ENCODE results near the gene CENPO. TPM values are rescaled to one million over a fixed set of nuclear protein-coding genes. Genes with fewer than 3 reads are reported as not detected.

Gene CENPO
- total RNA-seq, 1 experiment from 2014 or later, result 54.8 TPM

DNA sequence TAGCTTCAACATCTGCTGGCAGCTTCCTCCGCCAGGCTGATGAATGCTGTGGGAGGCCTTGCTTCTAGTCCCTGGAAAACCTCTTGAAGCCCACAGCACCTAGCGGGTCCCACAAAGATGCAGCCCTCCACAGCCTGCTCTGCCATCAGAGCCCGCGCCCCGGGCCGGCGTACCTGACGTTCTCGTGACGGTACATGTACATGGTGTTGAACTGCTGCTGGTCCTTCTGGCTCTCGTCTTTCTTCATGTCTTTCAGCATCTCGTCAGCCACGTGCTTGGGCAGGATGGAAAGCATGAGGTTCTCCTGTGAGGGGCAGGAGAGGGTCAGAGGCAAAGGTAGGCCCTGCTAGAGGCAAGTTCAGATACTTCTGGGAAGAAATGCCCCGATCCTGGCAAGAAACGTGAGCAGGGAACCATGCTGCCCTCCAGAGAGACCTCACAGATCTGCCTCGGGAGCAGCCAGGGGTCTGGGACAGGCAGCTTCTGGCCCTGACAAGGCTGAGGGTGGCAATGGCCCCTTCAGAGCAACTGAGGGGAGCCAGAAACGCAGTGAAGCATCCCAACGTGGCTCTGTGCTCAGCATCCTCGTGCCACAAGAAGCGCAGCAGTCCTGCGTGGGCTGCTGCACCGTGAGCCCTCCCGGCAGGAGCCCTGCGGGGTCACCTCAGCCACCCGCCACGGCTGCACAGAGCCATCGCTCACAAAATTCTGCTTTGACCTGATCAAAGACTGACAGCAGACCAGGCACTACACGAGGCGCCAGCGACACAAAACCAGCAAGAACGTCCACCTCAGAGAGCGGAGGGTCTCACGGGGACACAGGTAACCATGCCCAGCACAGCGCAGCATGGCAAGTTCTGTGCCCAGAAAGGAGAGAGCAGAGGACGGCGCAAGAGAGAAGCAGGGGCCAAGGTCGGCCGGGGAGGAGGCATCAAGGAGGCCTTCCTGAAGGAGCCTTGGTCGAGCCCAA is 49.1 kb downstream of the CENPO start:
- peaks cover 10% of the 10 kb centered on the region; the same call in 1 of the 2 replicates for H3K9me3 ChIP-seq
- H3K27me3 ChIP-seq (replicated peaks; ENCODE audit: control insufficient read depth, insufficient read depth, low read length), result no peaks in the 10 kb centered on the region
- POLR2A ChIA-PET, result no interaction called here
- Mint-ChIP-seq H3K36me3 (ENCODE audit: insufficient read depth, unreplicated experiment) (peaks cover 15% of the 10 kb centered on the region), H3K27me3 (ENCODE audit: insufficient read depth, unreplicated experiment) (no peaks in the 10 kb centered on the region), H3K4me1 (ENCODE audit: low read depth, unreplicated experiment) (no peaks in the 10 kb centered on the region), H3K27ac (ENCODE audit: unreplicated experiment) (no peak overlapping the region), H3K4me3 (ENCODE audit: unreplicated experiment) (no peak overlapping the region), H3K9me3 (ENCODE audit: unreplicated experiment) (peaks cover 9% of the 10 kb centered on the region)
- CTCF ChIA-PET, result no interaction called here
- H3K36me3 ChIP-seq (ENCODE audit: control insufficient read depth, insufficient read depth, low read length), result no peaks in the 10 kb centered on the region
- no peak for DNase-seq
- no peak overlapping the region for H3K4me3 ChIP-seq (ENCODE audit: low read depth, low read length)
- TF ChIP-seq, protein P1, sequence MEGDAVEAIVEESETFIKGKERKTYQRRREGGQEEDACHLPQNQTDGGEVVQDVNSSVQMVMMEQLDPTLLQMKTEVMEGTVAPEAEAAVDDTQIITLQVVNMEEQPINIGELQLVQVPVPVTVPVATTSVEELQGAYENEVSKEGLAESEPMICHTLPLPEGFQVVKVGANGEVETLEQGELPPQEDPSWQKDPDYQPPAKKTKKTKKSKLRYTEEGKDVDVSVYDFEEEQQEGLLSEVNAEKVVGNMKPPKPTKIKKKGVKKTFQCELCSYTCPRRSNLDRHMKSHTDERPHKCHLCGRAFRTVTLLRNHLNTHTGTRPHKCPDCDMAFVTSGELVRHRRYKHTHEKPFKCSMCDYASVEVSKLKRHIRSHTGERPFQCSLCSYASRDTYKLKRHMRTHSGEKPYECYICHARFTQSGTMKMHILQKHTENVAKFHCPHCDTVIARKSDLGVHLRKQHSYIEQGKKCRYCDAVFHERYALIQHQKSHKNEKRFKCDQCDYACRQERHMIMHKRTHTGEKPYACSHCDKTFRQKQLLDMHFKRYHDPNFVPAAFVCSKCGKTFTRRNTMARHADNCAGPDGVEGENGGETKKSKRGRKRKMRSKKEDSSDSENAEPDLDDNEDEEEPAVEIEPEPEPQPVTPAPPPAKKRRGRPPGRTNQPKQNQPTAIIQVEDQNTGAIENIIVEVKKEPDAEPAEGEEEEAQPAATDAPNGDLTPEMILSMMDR (IDR thresholded peaks at IDR 0.05; ENCODE audit: insufficient read depth in 1 of 2, low read depth in 1 of 2, low read length in 1 of 2, severe bottlenecking in 1 of 2, unreplicated experiment in 1 of 2), result no peak
- H3K4me1 ChIP-seq, result no peaks in the 10 kb centered on the region
- intact Hi-C loops (cut with micrococcal nuclease; ENCODE audit: unreplicated experiment), result no loop called here
- no TSS peak for BruUV-seq (replicated peaks)

GRCh38 chr2:24843330-24843860 is 50.2 kb downstream of the CENPO start:
- no peak overlapping the region for H3K4me3 Mint-ChIP-seq (ENCODE audit: unreplicated experiment)
- CTCF ChIA-PET, result no interaction called here

GRCh38 chr2:24844023-24844685 is 50.9 kb downstream of the CENPO start:
- TF ChIP-seq, protein P1 (IDR thresholded peaks at IDR 0.05; ENCODE audit: insufficient read depth in 1 of 2, low read depth in 1 of 2, low read length in 1 of 2, severe bottlenecking in 1 of 2, unreplicated experiment in 1 of 2), result no peak
- Mint-ChIP-seq H3K4me3 (ENCODE audit: unreplicated experiment) (no peak overlapping the region), H3K27me3 (ENCODE audit: insufficient read depth, unreplicated experiment) (no peaks in the 10 kb centered on the region), H3K36me3 (ENCODE audit: insufficient read depth, unreplicated experiment) (peaks cover 15% of the 10 kb centered on the region), H3K27ac (ENCODE audit: unreplicated experiment) (no peak overlapping the region), H3K9me3 (ENCODE audit: unreplicated experiment) (peaks cover 12% of the 10 kb centered on the region), H3K4me1 (ENCODE audit: low read depth, unreplicated experiment) (no peaks in the 10 kb centered on the region)
- Histone ChIP-seq H3K4me3 (ENCODE audit: low read depth, low read length) (no peak overlapping the region), H3K36me3 (ENCODE audit: control insufficient read depth, insufficient read depth, low read length) (no peaks in the 10 kb centered on the region), H3K4me1 (no peaks in the 10 kb centered on the region), H3K9me3 (peaks cover 27% of the 10 kb centered on the region), H3K27me3 (replicated peaks; ENCODE audit: control insufficient read depth, insufficient read depth, low read length) (no peaks in the 10 kb centered on the region)
- BruUV-seq (replicated peaks), result no TSS peak
- DNase-seq, result no peak
- ChIA-PET POLR2A (no interaction called here), CTCF (no interaction called here)
- intact Hi-C loops (cut with micrococcal nuclease; ENCODE audit: unreplicated experiment), result no loop called here

More at GRCh38 chr2:24843330-24843860, 50.2 kb downstream of the CENPO start:
- Mint-ChIP-seq H3K27ac (ENCODE audit: unreplicated experiment) (no peak overlapping the region), H3K36me3 (ENCODE audit: insufficient read depth, unreplicated experiment) (peaks cover 15% of the 10 kb centered on the region), H3K4me1 (ENCODE audit: low read depth, unreplicated experiment) (no peaks in the 10 kb centered on the region), H3K9me3 (ENCODE audit: unreplicated experiment) (peaks cover 12% of the 10 kb centered on the region), H3K27me3 (ENCODE audit: insufficient read depth, unreplicated experiment) (no peaks in the 10 kb centered on the region)
- intact Hi-C loops (cut with micrococcal nuclease; ENCODE audit: unreplicated experiment), result no loop called here
- POLR2A ChIA-PET, result no interaction called here
- DNase-seq, result no peak
- Histone ChIP-seq H3K4me3 (ENCODE audit: low read depth, low read length) (no peak overlapping the region), H3K27me3 (replicated peaks; ENCODE audit: control insufficient read depth, insufficient read depth, low read length) (no peaks in the 10 kb centered on the region), H3K36me3 (ENCODE audit: control insufficient read depth, insufficient read depth, low read length) (no peaks in the 10 kb centered on the region), H3K9me3 (peaks cover 19% of the 10 kb centered on the region), H3K4me1 (no peaks in the 10 kb centered on the region)
- TF ChIP-seq, protein P1 (IDR thresholded peaks at IDR 0.05; ENCODE audit: insufficient read depth in 1 of 2, low read depth in 1 of 2, low read length in 1 of 2, severe bottlenecking in 1 of 2, unreplicated experiment in 1 of 2), result no peak
- no TSS peak for BruUV-seq (replicated peaks)

All from Caco-2 (cell line).